Glutamatergic neuron (in vitro differentiated cells): ENCODE measurements around the gene DDOST. TPM values are rescaled to one million over a fixed set of nuclear protein-coding genes. Genes with fewer than 3 reads are reported as not detected.

ENCODE experiments used
- DNase-seq: peaks from one replicate; pipeline ENCODE4 v3.0.0; 2022
- H3K27ac Mint-ChIP-seq: one replicate; pipeline ENCODE4 v1.8.0; 2020; ENCODE audit warnings: mild to moderate bottlenecking, mixed read lengths, inconsistent platforms; ENCODE audit not compliant: unreplicated experiment
- H3K27me3 Mint-ChIP-seq: one replicate; pipeline ENCODE4 v1.8.0; 2020; ENCODE audit warnings: mild to moderate bottlenecking, moderate library complexity, mixed read lengths, inconsistent platforms; ENCODE audit not compliant: unreplicated experiment
- H3K36me3 Mint-ChIP-seq: one replicate; pipeline ENCODE4 v1.8.0; 2020; ENCODE audit warnings: mild to moderate bottlenecking, mixed read lengths, inconsistent platforms; ENCODE audit not compliant: unreplicated experiment
- H3K4me1 Mint-ChIP-seq: one replicate; pipeline ENCODE4 v1.8.0; 2020; ENCODE audit warnings: mild to moderate bottlenecking, low read depth, mixed read lengths, inconsistent platforms; ENCODE audit not compliant: unreplicated experiment
- H3K4me3 Mint-ChIP-seq: one replicate; pipeline ENCODE4 v1.8.0; 2020; ENCODE audit warnings: mild to moderate bottlenecking, mixed read lengths, inconsistent platforms; ENCODE audit not compliant: unreplicated experiment
- H3K9me3 Mint-ChIP-seq: one replicate; pipeline ENCODE4 v1.8.0; 2020; ENCODE audit warnings: mild to moderate bottlenecking, moderate library complexity, mixed read lengths, inconsistent platforms; ENCODE audit not compliant: unreplicated experiment
- CTCF ChIP-seq: fragments of 200-600 bp; sonication (generic); IDR thresholded peaks from one replicate; pipeline ENCODE4 v1.5.0; 2021; ENCODE audit not compliant: partially characterized antibody, unreplicated experiment
- total RNA-seq: library from RNA; stranded (reverse); fragmentation: NEBNext Ultra II Directional; extraction: Animal tissue kit (Norgen Biotek cat#: 25700); gene quantifications from one replicate; pipeline ENCODE4 v1.2.1, GENCODE V29; 2021; ENCODE audit not compliant: unreplicated experiment

Gene DDOST
- total RNA-seq, 1 donor from 2014 or later: 126 TPM

- Mint-ChIP-seq H3K36me3 (peaks cover 4% of the 10 kb centered on the region), H3K4me3 (no peak overlapping the region), H3K4me1 (no peaks in the 10 kb centered on the region), H3K9me3 (peaks cover 1% of the 10 kb centered on the region), H3K27me3 (no peaks in the 10 kb centered on the region), H3K27ac (no peak overlapping the region)
- no peak for DNase-seq
- no peak for TF ChIP-seq CTCF
Observed at GRCh38 chr1:20670936-20671335, 9.8 kb upstream of the DDOST start.

GRCh38 chr1:20668581-20668980, 7.4 kb upstream of the DDOST start:
- Mint-ChIP-seq H3K4me1 (no peaks in the 10 kb centered on the region), H3K4me3 (no peak overlapping the region), H3K27ac (no peak overlapping the region), H3K9me3 (peaks cover 1% of the 10 kb centered on the region), H3K36me3 (peaks cover 4% of the 10 kb centered on the region), H3K27me3 (no peaks in the 10 kb centered on the region)
- TF ChIP-seq CTCF: no peak
- DNase-seq: no peak

- peaks cover 5% of the 10 kb centered on the region for H3K4me1 Mint-ChIP-seq
Observed at GRCh38 chr1:20666804-20667203, 5.6 kb upstream of the DDOST start.

GRCh38 chr1:20666146-20666545, 5.0 kb upstream of the DDOST start:
- H3K4me3 Mint-ChIP-seq: no peak overlapping the region
- peaks cover 5% of the 10 kb centered on the region for H3K4me1 Mint-ChIP-seq
- H3K27me3 Mint-ChIP-seq: no peaks in the 10 kb centered on the region
- peaks cover 4% of the 10 kb centered on the region for H3K36me3 Mint-ChIP-seq
- H3K9me3 Mint-ChIP-seq: peaks cover 5% of the 10 kb centered on the region
- H3K27ac Mint-ChIP-seq: no peak overlapping the region
- no peak for DNase-seq
- no peak for TF ChIP-seq CTCF

More at GRCh38 chr1:20666804-20667203, 5.6 kb upstream of the DDOST start:
- Mint-ChIP-seq H3K27ac (no peak overlapping the region), H3K27me3 (no peaks in the 10 kb centered on the region), H3K36me3 (peaks cover 4% of the 10 kb centered on the region), H3K4me3 (no peak overlapping the region), H3K9me3 (peaks cover 5% of the 10 kb centered on the region)
- no peak for TF ChIP-seq CTCF
- no peak for DNase-seq

GRCh38 chr1:20665726-20666125, 4.6 kb upstream of the DDOST start:
- Mint-ChIP-seq H3K27ac (no peak overlapping the region), H3K9me3 (peaks cover 5% of the 10 kb centered on the region), H3K4me3 (no peak overlapping the region), H3K4me1 (peaks cover 5% of the 10 kb centered on the region), H3K27me3 (no peaks in the 10 kb centered on the region), H3K36me3 (peaks cover 4% of the 10 kb centered on the region)
- DNase-seq: no peak
- no peak for TF ChIP-seq CTCF
